Heart right ventricle (tissue), 16 donors: ENCODE measurements around the gene PRKAR1B. TPM values are rescaled to one million over a fixed set of nuclear protein-coding genes. Genes with fewer than 3 reads are reported as not detected.

ENCODE experiments used
- ATAC-seq, 8 donors: fragments of 200-7000 bp; cut with Tn5 transposase; one replicate each; pipeline ENCODE4 v1.9.1; 2020; ENCODE audit warnings: mild to moderate bottlenecking in 8 of 8, moderate library complexity in 8 of 8, moderate number of reproducible peaks in 1 of 8
- DNase-seq, 2 donors: peaks; one replicate each; pipeline ENCODE4 v3.0.0-alpha.2; 2020
- H3K27ac ChIP-seq, 10 donors: fragments of 200-600 bp; sonication (generic) in 2 of 10; one replicate each; pipeline versions ENCODE4 v1.5.0 to v1.8.0; 2020 to 2022; ENCODE audit warnings: mild to moderate bottlenecking in 3 of 10
- H3K27me3 ChIP-seq, 7 donors: fragments of 200-600 bp; one replicate each; pipeline ENCODE4 v1.8.0; 2021 to 2022; ENCODE audit warnings: mild to moderate bottlenecking in 2 of 7
- H3K36me3 ChIP-seq, 9 donors: fragments of 200-600 bp; sonication (generic) in 1 of 9; one replicate each; pipeline versions ENCODE4 v1.5.0 to v1.8.0; 2020 to 2022; ENCODE audit warnings: mild to moderate bottlenecking in 2 of 9
- H3K4me1 ChIP-seq, 9 donors: fragments of 200-600 bp; sonication (generic) in 1 of 9; one replicate each; pipeline versions ENCODE4 v1.5.0 to v1.8.0; 2020 to 2022; ENCODE audit warnings: mild to moderate bottlenecking in 4 of 9
- H3K4me3 ChIP-seq, 10 donors: fragments of 200-600 bp; sonication (generic) in 2 of 10; one replicate each; pipeline versions ENCODE4 v1.5.0 to v1.8.0; 2020 to 2022; ENCODE audit warnings: mild to moderate bottlenecking in 7 of 10, moderate library complexity in 2 of 10
- H3K9me3 ChIP-seq, 11 donors: fragments of 200-600 bp in 10 of 11; sonication (generic) in 2 of 11; one replicate each; pipeline versions ENCODE4 v1.5.0 to v1.8.0; 2013 to 2022; ENCODE audit warnings: mild to moderate bottlenecking in 2 of 11, control low read depth in 1 of 11, moderate library complexity in 1 of 11
- whole genome bisulfite sequencing, 2 donors: extraction: QIAGEN DNeasy Blood & Tissue Kit; methylation state at CpG; one replicate each; pipeline ENCODE4 v1.1.7; 2013; ENCODE audit warnings: inconsistent platforms in 1 of 2; 5-methylcytosine and 5-hydroxymethylcytosine counted together
- intact Hi-C, 10 donors: fragments of 100-400 bp; cut with DNase I; formaldehyde crosslinking; loops; one replicate each; pipeline versions ENCODE4 v1.11.1 to v1.14.2; 2022
- polyA plus RNA-seq, 2 donors: library from polyadenylated mRNA; stranded (reverse); fragments of 200-250 nt; gene quantifications; one replicate each; pipeline ENCODE4 v1.2.3, GENCODE V29; 2013
- total RNA-seq, 10 donors: library from RNA; stranded (reverse); fragmentation: NEBNext Ultra II Directional in 3 of 10; extraction: Animal tissue kit (Norgen Biotek cat#: 25700) in 3 of 10; gene quantifications; one replicate each; pipeline versions ENCODE4 v1.2.1 to v1.2.4, GENCODE V29; 2021 to 2023
- TF ChIP-seq, protein P1 (sequence below), 9 donors: fragments of 200-600 bp; sonication (generic) in 2 of 9; IDR thresholded peaks; one replicate each; pipeline versions ENCODE4 v1.5.0 to v1.8.0; 2021 to 2022; ENCODE audit warnings: antibody characterized with exemption in 9 of 9, mild to moderate bottlenecking in 5 of 9, moderate library complexity in 1 of 9
- donor health status: Arrhythmogenic right ventricular cardiomyopathy.
- donor health status: ischemic (EF 13 %, LVEDD 7.1; RV severe dilation, severe dysfunction).
- donor health status: healthy with polysubstance abuse.
- donor health status: DM: no; HTN: yes; CAD: no.
- donor health status: DM: no; HTN: no; CAD: no.
- donor health status: ischemic (EF 25% LVEDD 6.9; RV normal size, moderate dysfunction).
- donor health status: ischemic (EF 25% LVEDD 5.7; RV mildly dilated, moderate dysfunction).
- donor health status: healthy.
- donor health status: DM: yes; HTN: yes; CAD: no.
- donor health status: Ischemic cardiomyopathy.
- donor health status: ischemic (EF 35%, LVEDD 5.7; RV mildly dilated, moderate dysfunction).
- donor health status: nonischemic (EF 11% LVEDD 7.7; RV severe dilation, severe dysfunction).
- donor health status: DM: yes; HTN: yes; CAD: no.
- donor health status: PGD.
- donor health status: ischemic (EF 29% LVEDD 5.4; RV normal size, mild dysfunction).
- donor health status: nonischemic (EF 23%, LVEDD 6.1; RV moderate dilation, normal function).

PRKAR1B gene
- total and polyA plus RNA-seq, 12 donors, result 5.0 to 24.5 (median 20.6) TPM

DNA sequence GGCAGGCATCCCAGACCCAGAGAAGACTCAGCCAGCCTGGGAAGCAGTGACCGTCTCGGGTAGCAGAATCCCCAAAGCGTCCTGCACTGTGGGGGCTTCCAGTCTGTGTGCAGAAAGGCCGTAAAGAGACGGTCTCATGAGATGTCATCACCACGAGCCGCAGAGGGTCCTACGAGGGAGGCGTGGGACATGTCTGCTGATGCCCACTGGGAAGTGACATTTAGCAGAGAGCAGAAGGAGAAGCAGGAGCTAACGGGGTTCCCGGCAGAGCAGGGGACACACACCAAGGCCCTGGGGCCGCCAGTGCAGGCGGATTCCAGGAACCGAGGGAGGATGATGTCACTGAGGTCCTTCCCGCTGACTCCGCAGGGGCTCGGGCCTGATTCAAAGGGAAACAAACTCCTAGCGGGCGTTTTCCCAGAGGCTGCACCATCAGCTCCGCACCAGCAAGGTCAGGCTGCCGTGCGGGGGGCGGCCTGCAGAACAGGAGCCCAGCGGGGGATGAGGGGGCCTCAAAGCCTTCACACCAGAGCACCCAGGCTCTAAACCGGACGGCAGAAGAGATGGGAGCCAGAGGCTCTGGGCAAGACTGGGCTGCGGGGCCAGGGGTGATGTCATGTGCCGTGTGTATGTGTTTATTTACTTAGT lies 122.1 kb downstream of the PRKAR1B start:
- ATAC-seq (peak in 1 of 8 donors; percentile 19), DNase-seq (peak in 1 of 2 donors; percentile 29)
- Histone ChIP-seq H3K36me3 (peaks cover 0 to 11% (median 0%) of the 10 kb centered on the region in 9 donors), H3K9me3 (no peaks in the 10 kb centered on the region), H3K4me1 (peaks cover 20 to 64% (median 37%) of the 10 kb centered on the region in 9 donors), H3K4me3 (peak overlapping the region in 6 of 10 donors; percentile 5 to 46 (median 22)), H3K27me3 (no peaks in the 10 kb centered on the region), H3K27ac (peak overlapping the region; percentile 75 to 94 (median 84))
- intact Hi-C loops, result no loop called here
- TF ChIP-seq, protein P1, sequence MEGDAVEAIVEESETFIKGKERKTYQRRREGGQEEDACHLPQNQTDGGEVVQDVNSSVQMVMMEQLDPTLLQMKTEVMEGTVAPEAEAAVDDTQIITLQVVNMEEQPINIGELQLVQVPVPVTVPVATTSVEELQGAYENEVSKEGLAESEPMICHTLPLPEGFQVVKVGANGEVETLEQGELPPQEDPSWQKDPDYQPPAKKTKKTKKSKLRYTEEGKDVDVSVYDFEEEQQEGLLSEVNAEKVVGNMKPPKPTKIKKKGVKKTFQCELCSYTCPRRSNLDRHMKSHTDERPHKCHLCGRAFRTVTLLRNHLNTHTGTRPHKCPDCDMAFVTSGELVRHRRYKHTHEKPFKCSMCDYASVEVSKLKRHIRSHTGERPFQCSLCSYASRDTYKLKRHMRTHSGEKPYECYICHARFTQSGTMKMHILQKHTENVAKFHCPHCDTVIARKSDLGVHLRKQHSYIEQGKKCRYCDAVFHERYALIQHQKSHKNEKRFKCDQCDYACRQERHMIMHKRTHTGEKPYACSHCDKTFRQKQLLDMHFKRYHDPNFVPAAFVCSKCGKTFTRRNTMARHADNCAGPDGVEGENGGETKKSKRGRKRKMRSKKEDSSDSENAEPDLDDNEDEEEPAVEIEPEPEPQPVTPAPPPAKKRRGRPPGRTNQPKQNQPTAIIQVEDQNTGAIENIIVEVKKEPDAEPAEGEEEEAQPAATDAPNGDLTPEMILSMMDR (IDR thresholded peaks at IDR 0.05), result no peak
- 79 to 88% methylated on average over 28 of the region's 28 CpGs for WGBS, 2 donors

DNA sequence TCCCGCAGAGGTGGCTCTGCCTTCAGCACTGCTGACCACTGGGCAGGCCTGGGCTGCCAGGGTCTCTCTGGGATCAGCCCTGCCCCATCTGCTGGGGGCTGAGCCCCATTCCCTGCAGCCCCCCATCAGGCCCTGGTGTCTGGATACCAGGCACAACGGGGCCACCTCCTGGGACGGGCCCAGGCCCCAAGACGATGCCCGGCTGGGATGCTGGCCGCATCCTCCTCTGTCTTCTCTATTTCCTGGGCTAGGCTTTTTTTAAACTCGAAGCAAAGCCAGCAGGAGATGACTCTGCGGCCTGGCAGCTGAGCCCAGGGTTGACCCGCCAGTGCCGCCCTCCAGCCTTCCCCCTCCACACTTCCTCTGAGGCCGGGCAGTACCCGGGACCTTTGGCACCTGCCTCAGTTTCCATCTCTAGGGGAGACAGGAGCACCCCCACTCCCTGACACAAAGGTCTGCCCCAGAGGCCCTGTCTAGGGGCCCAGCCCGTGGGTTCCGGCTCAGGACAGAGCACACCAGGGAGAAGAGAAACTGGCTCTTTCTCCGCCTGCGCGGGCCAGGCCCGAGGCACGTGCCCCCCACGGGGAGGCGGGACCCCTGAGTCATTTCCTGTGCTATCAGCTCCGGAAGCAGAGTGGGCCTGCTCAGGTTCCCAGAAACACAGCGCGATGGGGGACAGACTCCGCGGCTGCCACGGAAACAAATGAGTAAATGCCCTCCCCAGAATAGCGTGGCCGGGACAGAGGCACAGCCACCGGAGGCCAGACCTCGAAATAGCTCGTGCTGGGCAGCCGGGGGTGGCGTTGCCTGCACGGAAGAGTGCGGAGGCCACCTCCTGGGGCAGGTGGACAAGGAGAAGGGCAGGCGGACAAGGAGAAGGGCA lies 122.8 kb downstream of the PRKAR1B start:
- Histone ChIP-seq H3K27ac (peak overlapping the region; percentile 75 to 94 (median 84)), H3K9me3 (no peaks in the 10 kb centered on the region), H3K27me3 (no peaks in the 10 kb centered on the region), H3K4me1 (peaks cover 20 to 63% (median 36%) of the 10 kb centered on the region in 9 donors), H3K4me3 (peak overlapping the region in 6 of 10 donors; percentile 5 to 46 (median 22)), H3K36me3 (peaks cover 0 to 11% (median 0%) of the 10 kb centered on the region in 9 donors)
- intact Hi-C loops, result no loop called here
- peak; percentile 79 to 93 (median 89) for ATAC-seq
- DNase-seq, result peak; percentile 77 to 89
- 39 to 46% methylated on average over 37 of the region's 37 CpGs for WGBS, 2 donors
- TF ChIP-seq, protein P1 (IDR thresholded peaks at IDR 0.05), result peak in 1 of 9 donors; percentile 11

DNA sequence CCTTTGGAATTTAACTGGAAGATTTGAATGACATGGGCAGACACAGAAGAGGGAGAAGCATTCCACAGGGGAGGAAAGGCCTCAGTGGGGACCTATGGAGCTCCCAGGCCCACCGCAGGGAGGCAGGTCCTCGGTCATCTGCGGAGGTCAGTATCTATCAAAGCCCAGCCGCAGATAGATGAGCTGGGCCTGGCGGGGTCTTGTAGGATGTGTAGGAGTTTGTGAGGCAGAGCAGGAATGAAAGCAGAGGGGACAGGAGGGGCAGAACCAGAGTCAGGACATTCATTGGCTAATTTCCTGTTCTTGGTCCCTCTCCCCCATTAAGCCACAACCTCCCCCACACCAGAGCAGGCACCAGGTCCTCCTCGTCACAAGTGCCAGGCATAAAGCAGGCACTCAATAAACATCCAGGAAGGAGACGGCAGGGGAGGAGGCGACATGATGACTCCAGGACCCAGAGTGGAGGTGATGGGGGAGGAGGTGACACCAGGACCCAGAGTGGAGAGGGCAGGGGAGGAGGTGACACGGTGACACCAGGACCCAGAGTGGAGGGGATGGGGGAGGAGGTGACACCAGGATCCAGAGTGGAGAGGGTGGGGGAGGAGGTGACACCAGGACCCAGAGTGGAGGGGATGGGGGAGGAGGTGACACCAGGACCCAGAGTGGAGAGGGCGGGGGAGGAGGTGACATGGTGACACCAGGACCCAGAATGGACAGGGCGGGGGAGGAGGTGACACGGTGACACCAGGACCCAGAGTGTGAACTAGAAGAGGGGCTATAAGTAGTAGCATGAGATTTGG lies 123.7 kb downstream of the PRKAR1B start:
- Histone ChIP-seq H3K4me3 (no peak overlapping the region), H3K4me1 (peaks cover 20 to 58% (median 36%) of the 10 kb centered on the region in 9 donors), H3K9me3 (no peaks in the 10 kb centered on the region), H3K27ac (peak overlapping the region; percentile 75 to 94 (median 84)), H3K27me3 (no peaks in the 10 kb centered on the region), H3K36me3 (peaks cover 0 to 11% (median 0%) of the 10 kb centered on the region in 9 donors)
- TF ChIP-seq, protein P1 (IDR thresholded peaks at IDR 0.05), result no peak
- intact Hi-C loops, result no loop called here
- WGBS, 2 donors, result 95 to 96% methylated on average over 12 of the region's 12 CpGs
- DNase-seq, result no peak
- peak in 1 of 8 donors; percentile 4 for ATAC-seq
